ENCODE measurements around the gene ERFL.

ERFL gene

DNA sequence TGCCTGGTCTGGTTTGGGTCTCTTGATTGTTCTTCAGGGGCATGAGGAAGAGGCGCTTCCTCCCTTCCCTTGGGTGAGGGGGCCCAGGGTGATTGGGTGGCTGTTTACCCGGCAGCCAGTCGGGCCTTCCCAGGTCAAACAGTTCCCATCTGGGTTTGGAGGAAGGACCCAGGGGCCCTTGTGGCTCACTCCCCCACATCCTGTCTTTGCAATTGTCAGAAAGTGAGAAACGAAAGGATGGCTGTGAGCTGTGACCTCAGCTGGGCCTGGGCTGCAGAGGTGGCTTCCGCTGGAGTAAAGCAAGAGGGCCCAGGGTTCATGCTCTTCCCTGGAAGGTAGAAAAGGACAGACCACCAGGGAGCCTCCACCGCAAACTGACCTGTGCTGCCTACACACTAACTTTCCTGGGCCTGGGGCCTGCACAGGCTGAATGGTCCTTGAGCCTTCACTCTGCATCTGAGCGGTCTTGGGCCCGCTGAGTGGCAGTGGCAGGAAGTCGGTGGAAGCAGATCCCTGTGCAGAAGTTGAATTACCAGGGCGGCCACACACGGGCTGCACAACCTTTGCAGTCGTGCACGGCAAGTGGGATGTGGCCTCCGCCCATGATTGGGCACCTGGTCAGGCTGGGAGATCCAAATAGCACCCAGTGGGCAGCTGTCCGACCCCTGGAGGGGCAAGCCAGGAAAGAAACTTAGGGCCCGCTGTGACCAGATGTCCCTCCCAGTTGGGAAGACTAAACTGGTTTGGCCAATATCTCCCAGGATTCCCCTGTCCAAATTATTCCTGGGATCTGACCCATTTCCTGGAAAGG is 56.5 kb downstream of the ERFL start:
- H3K27ac ChIP-seq (replicated peaks) = peak overlapping the region; percentile 72
- H3K27me3 ChIP-seq (ENCODE audit: insufficient read depth, poor library complexity, severe bottlenecking) = no peaks in the 10 kb centered on the region
- TF ChIP-seq SPI1 (IDR thresholded peaks at IDR 0.05; ENCODE audit: borderline replicate concordance, low read depth) = peak; percentile 78
- TF ChIP-seq GABPA (IDR thresholded peaks at IDR 0.05; ENCODE audit: low read depth) = peak; percentile 49; the same call in 1 of the 2 replicates
- peak; percentile 39 for TF ChIP-seq REST (IDR thresholded peaks at IDR 0.05; ENCODE audit: insufficient replicate concordance, low read depth)
- TF ChIP-seq, protein P1, sequence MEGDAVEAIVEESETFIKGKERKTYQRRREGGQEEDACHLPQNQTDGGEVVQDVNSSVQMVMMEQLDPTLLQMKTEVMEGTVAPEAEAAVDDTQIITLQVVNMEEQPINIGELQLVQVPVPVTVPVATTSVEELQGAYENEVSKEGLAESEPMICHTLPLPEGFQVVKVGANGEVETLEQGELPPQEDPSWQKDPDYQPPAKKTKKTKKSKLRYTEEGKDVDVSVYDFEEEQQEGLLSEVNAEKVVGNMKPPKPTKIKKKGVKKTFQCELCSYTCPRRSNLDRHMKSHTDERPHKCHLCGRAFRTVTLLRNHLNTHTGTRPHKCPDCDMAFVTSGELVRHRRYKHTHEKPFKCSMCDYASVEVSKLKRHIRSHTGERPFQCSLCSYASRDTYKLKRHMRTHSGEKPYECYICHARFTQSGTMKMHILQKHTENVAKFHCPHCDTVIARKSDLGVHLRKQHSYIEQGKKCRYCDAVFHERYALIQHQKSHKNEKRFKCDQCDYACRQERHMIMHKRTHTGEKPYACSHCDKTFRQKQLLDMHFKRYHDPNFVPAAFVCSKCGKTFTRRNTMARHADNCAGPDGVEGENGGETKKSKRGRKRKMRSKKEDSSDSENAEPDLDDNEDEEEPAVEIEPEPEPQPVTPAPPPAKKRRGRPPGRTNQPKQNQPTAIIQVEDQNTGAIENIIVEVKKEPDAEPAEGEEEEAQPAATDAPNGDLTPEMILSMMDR (IDR thresholded peaks at IDR 0.05; ENCODE audit: insufficient read depth, low read length) = no peak
- peak; percentile 98 for TF ChIP-seq POLR2AphosphoS5 (IDR thresholded peaks at IDR 0.05; ENCODE audit: low read depth)
- H3K4me3 ChIP-seq (replicated peaks; ENCODE audit: insufficient read depth, low read length) = no peak overlapping the region
- DNase-seq (ENCODE audit: low read depth in 1 of 2, low spot score in 1 of 2) = peak in 1 of 2 experiments; percentile 96

GRCh38 chr19:41870401-41870873 is 57.8 kb downstream of the ERFL start:
- Histone ChIP-seq H3K4me3 (replicated peaks; ENCODE audit: insufficient read depth, low read length) (no peak overlapping the region), H3K27ac (replicated peaks) (peak overlapping the region; percentile 41), H3K27me3 (ENCODE audit: insufficient read depth, poor library complexity, severe bottlenecking) (no peaks in the 10 kb centered on the region)
- peak in 1 of 2 experiments; percentile 45 for DNase-seq (ENCODE audit: low read depth in 1 of 2, low spot score in 1 of 2)
- TF ChIP-seq, protein P1 (IDR thresholded peaks at IDR 0.05; ENCODE audit: insufficient read depth, low read length) = no peak
- TF ChIP-seq POLR2AphosphoS5 (IDR thresholded peaks at IDR 0.05; ENCODE audit: low read depth) (peak; percentile 17; the same call in 1 of the 2 replicates), GABPA (IDR thresholded peaks at IDR 0.05; ENCODE audit: low read depth) (no peak), SPI1 (IDR thresholded peaks at IDR 0.05; ENCODE audit: borderline replicate concordance, low read depth) (no peak)

- Histone ChIP-seq H3K27ac (replicated peaks) (peak overlapping the region; percentile 11; the same call in 1 of the 2 replicates), H3K4me3 (replicated peaks; ENCODE audit: insufficient read depth, low read length) (no peak overlapping the region), H3K27me3 (ENCODE audit: insufficient read depth, poor library complexity, severe bottlenecking) (no peaks in the 10 kb centered on the region)
- no peak; the same call in none of the 2 replicates for TF ChIP-seq POLR2AphosphoS5 (IDR thresholded peaks at IDR 0.05; ENCODE audit: low read depth)
- no peak for TF ChIP-seq REST (IDR thresholded peaks at IDR 0.05; ENCODE audit: insufficient replicate concordance, low read depth)
- no peak for TF ChIP-seq GABPA (IDR thresholded peaks at IDR 0.05; ENCODE audit: low read depth)
- TF ChIP-seq, protein P1 (IDR thresholded peaks at IDR 0.05; ENCODE audit: insufficient read depth, low read length) = no peak
- TF ChIP-seq SPI1 (IDR thresholded peaks at IDR 0.05; ENCODE audit: borderline replicate concordance, low read depth) = no peak
- DNase-seq (ENCODE audit: low read depth in 1 of 2, low spot score in 1 of 2) = no peak
Measured at GRCh38 chr19:41869374-41869955, 58.8 kb downstream of the ERFL start.
